Superior temporal gyrus (tissue), 1 donor: ENCODE measurements around the gene SPIC.

Experiments
- DNase-seq: peaks from one replicate; pipeline ENCODE4 v3.0.0-alpha.2; 2016; ENCODE audit errors: extremely low spot score

Gene SPIC

GRCh38 chr12:101536069-101536674, 61.0 kb downstream of the SPIC start:
- DNase-seq = no peak
